KMS-11 (cell line): Measurements from ENCODE around the gene NABP2.

Experiments
- H2AFZ ChIP-seq: fragments of 200-600 bp; sonication (generic); 2 replicates; pipeline ENCODE4 v1.6.1; 2016; ENCODE audit warnings: antibody characterized with exemption, mixed run types, low read depth
- H3K27ac ChIP-seq: fragments of 200-600 bp; sonication (generic); 2 replicates; pipeline ENCODE4 v1.6.1; 2016; ENCODE audit warnings: mild to moderate bottlenecking, mixed run types
- H3K27me3 ChIP-seq: fragments of 200-600 bp; sonication (generic); 2 replicates; pipeline ENCODE4 v1.6.1; 2017; ENCODE audit warnings: mild to moderate bottlenecking, low read depth, mixed run types, moderate library complexity; ENCODE audit not compliant: insufficient read depth
- H3K36me3 ChIP-seq: fragments of 200-600 bp; sonication (generic); 2 replicates; pipeline ENCODE4 v1.6.1; 2017; ENCODE audit warnings: mild to moderate bottlenecking, mixed run types; ENCODE audit not compliant: insufficient read depth
- H3K4me1 ChIP-seq: fragments of 200-600 bp; sonication (generic); 2 replicates; pipeline ENCODE4 v1.6.1; 2016; ENCODE audit warnings: mild to moderate bottlenecking, low read depth, mixed run types; ENCODE audit not compliant: poor library complexity, severe bottlenecking
- H3K4me2 ChIP-seq: fragments of 200-600 bp; sonication (generic); 2 replicates; pipeline ENCODE4 v1.7.0; 2016; ENCODE audit warnings: mild to moderate bottlenecking, mixed run types
- H3K4me3 ChIP-seq: fragments of 200-600 bp; sonication (generic); IDR thresholded peaks from 2 replicates; pipeline ENCODE4 v1.6.1; 2017; ENCODE audit warnings: low read depth, low read length, mixed read lengths; ENCODE audit not compliant: insufficient read depth
- H3K79me2 ChIP-seq: fragments of 200-600 bp; sonication (generic); 2 replicates; pipeline ENCODE4 v1.6.1; 2016; ENCODE audit warnings: low read depth, mixed run types; ENCODE audit not compliant: insufficient read depth
- H3K9ac ChIP-seq: fragments of 200-600 bp; sonication (generic); 2 replicates; pipeline ENCODE4 v1.6.1; 2016; ENCODE audit warnings: mild to moderate bottlenecking, mixed run types
- H4K20me1 ChIP-seq: fragments of 200-600 bp; sonication (generic); 2 replicates; pipeline ENCODE4 v1.6.1; 2016; ENCODE audit warnings: mild to moderate bottlenecking, mixed run types; ENCODE audit not compliant: insufficient read depth
- CTCF ChIP-seq: fragments of 200-600 bp; sonication (generic); conservative IDR thresholded peaks from 2 replicates; pipeline ENCODE4 v1.6.1; 2017; ENCODE audit warnings: low read depth, mild to moderate bottlenecking, antibody characterized with exemption, low read length, moderate library complexity, mixed read lengths

NABP2 gene

GRCh38 chr12:56244494-56244893, 20.4 kb downstream of the NABP2 start:
- no peak for TF ChIP-seq CTCF
- Histone ChIP-seq H2AFZ (no peak overlapping the region), H3K36me3 (peaks cover 9% of the 10 kb centered on the region), H3K27ac (no peak overlapping the region), H3K27me3 (no peaks in the 10 kb centered on the region), H3K9ac (no peak overlapping the region), H3K4me2 (no peak overlapping the region), H3K4me1 (peaks cover 27% of the 10 kb centered on the region), H3K79me2 (no peaks in the 10 kb centered on the region), H3K4me3 (no peak overlapping the region), H4K20me1 (no peaks in the 10 kb centered on the region)

- Histone ChIP-seq H3K4me1 (peaks cover 18% of the 10 kb centered on the region), H3K27me3 (no peaks in the 10 kb centered on the region), H2AFZ (no peak overlapping the region), H4K20me1 (no peaks in the 10 kb centered on the region), H3K27ac (no peak overlapping the region), H3K79me2 (no peaks in the 10 kb centered on the region), H3K4me3 (no peak overlapping the region), H3K4me2 (no peak overlapping the region), H3K36me3 (peaks cover 9% of the 10 kb centered on the region), H3K9ac (no peak overlapping the region)
- TF ChIP-seq CTCF, result no peak
These were observed 23.8 kb downstream of the NABP2 start for GRCh38 chr12:56247923-56248322.

GRCh38 chr12:56248711-56249110, 24.6 kb downstream of the NABP2 start:
- H3K9ac ChIP-seq, result no peak overlapping the region
- H3K36me3 ChIP-seq, result peaks cover 9% of the 10 kb centered on the region
- H3K4me2 ChIP-seq, result no peak overlapping the region
- no peak overlapping the region for H3K4me3 ChIP-seq
- no peak for TF ChIP-seq CTCF
- no peaks in the 10 kb centered on the region for H3K79me2 ChIP-seq
- no peaks in the 10 kb centered on the region for H3K27me3 ChIP-seq
- H3K27ac ChIP-seq, result no peak overlapping the region
- H3K4me1 ChIP-seq, result peaks cover 10% of the 10 kb centered on the region
- no peaks in the 10 kb centered on the region for H4K20me1 ChIP-seq
- H2AFZ ChIP-seq, result no peak overlapping the region

- H3K4me1 ChIP-seq, result peaks cover 6% of the 10 kb centered on the region
- H3K4me2 ChIP-seq, result no peak overlapping the region
- H3K36me3 ChIP-seq, result peaks cover 7% of the 10 kb centered on the region; the same call in 1 of the 2 replicates
- no peak overlapping the region for H2AFZ ChIP-seq
- H3K9ac ChIP-seq, result no peak overlapping the region
- H3K27ac ChIP-seq, result no peak overlapping the region
- no peaks in the 10 kb centered on the region for H3K27me3 ChIP-seq
- H4K20me1 ChIP-seq, result no peaks in the 10 kb centered on the region
- H3K4me3 ChIP-seq, result no peak overlapping the region
- TF ChIP-seq CTCF, result no peak
- peaks cover 12% of the 10 kb centered on the region for H3K79me2 ChIP-seq
These were observed 28.5 kb downstream of the NABP2 start for GRCh38 chr12:56252649-56253048.
